ENCODE results near the gene EHD4. TPM values are rescaled to one million over a fixed set of nuclear protein-coding genes. Genes with fewer than 3 reads are reported as not detected.

EHD4 gene
- total RNA-seq, 1 donor from 2014 or later = 18.8 TPM

GRCh38 chr15:41946970-41947369 lies 25.4 kb downstream of the EHD4 start:
- Mint-ChIP-seq H3K27ac (no peak overlapping the region), H3K36me3 (peaks cover 9% of the 10 kb centered on the region), H3K4me3 (no peak overlapping the region), H3K27me3 (no peaks in the 10 kb centered on the region), H3K9me3 (no peaks in the 10 kb centered on the region), H3K4me1 (ENCODE audit: unreplicated experiment) (peaks cover 34% of the 10 kb centered on the region)
- no peak for DNase-seq (ENCODE audit: extremely low spot score, unreplicated experiment)
- TF ChIP-seq CTCF (conservative IDR thresholded peaks at IDR 0.05) = no peak

- Mint-ChIP-seq H3K4me3 (no peak overlapping the region), H3K27me3 (no peaks in the 10 kb centered on the region), H3K27ac (no peak overlapping the region), H3K9me3 (no peaks in the 10 kb centered on the region), H3K36me3 (peaks cover 14% of the 10 kb centered on the region), H3K4me1 (ENCODE audit: unreplicated experiment) (peaks cover 33% of the 10 kb centered on the region)
- TF ChIP-seq CTCF (conservative IDR thresholded peaks at IDR 0.05) = no peak
- DNase-seq (ENCODE audit: extremely low spot score, unreplicated experiment) = no peak
Observed at GRCh38 chr15:41945731-41946130, 26.6 kb downstream of the EHD4 start.

- DNase-seq (ENCODE audit: extremely low spot score, unreplicated experiment) = no peak
- Mint-ChIP-seq H3K36me3 (peaks cover 15% of the 10 kb centered on the region), H3K27me3 (no peaks in the 10 kb centered on the region), H3K9me3 (no peaks in the 10 kb centered on the region), H3K4me1 (ENCODE audit: unreplicated experiment) (peaks cover 28% of the 10 kb centered on the region), H3K4me3 (no peak overlapping the region), H3K27ac (no peak overlapping the region)
- no peak for TF ChIP-seq CTCF (conservative IDR thresholded peaks at IDR 0.05)
Observed at GRCh38 chr15:41945221-41945620, 27.1 kb downstream of the EHD4 start.

GRCh38 chr15:41944313-41944940 lies 27.9 kb downstream of the EHD4 start:
- Mint-ChIP-seq H3K9me3 (no peaks in the 10 kb centered on the region), H3K27me3 (no peaks in the 10 kb centered on the region), H3K4me3 (peak overlapping the region; percentile 42), H3K36me3 (peaks cover 15% of the 10 kb centered on the region), H3K27ac (peak overlapping the region; percentile 77), H3K4me1 (ENCODE audit: unreplicated experiment) (peaks cover 24% of the 10 kb centered on the region)
- DNase-seq (ENCODE audit: extremely low spot score, unreplicated experiment) = no peak
- no peak for TF ChIP-seq CTCF (conservative IDR thresholded peaks at IDR 0.05)

GRCh38 chr15:41943543-41944312 lies 28.6 kb downstream of the EHD4 start:
- Mint-ChIP-seq H3K27ac (peak overlapping the region; percentile 77), H3K27me3 (no peaks in the 10 kb centered on the region), H3K36me3 (peaks cover 15% of the 10 kb centered on the region), H3K4me3 (peak overlapping the region; percentile 42), H3K9me3 (no peaks in the 10 kb centered on the region), H3K4me1 (ENCODE audit: unreplicated experiment) (peaks cover 22% of the 10 kb centered on the region)
- DNase-seq (ENCODE audit: extremely low spot score, unreplicated experiment) = no peak
- TF ChIP-seq CTCF (conservative IDR thresholded peaks at IDR 0.05) = no peak

Measured in type B pancreatic cell (in vitro differentiated cells).